SK-N-SH treated with all-trans-retinoic acid at 6 μM for 48 hours (cell line): ENCODE data around the gene TWIST2.

Source experiments
- ARNTL ChIP-seq: fragments of 450-650 bp; formaldehyde crosslinking; IDR thresholded peaks from 2 replicates; pipeline ENCODE4 v1.5.0; 2020; ENCODE audit warnings: low read depth, mild to moderate bottlenecking, moderate library complexity, borderline replicate concordance
- ESRRG ChIP-seq: fragments of 250-450 bp; sonication (Bioruptor Pico); IDR thresholded peaks from 2 replicates; pipeline ENCODE4 v1.6.1; 2021; ENCODE audit warnings: mild to moderate bottlenecking
- ISL1 ChIP-seq: fragments of 250-450 bp; sonication (Bioruptor Pico); IDR thresholded peaks from 2 replicates; pipeline ENCODE4 v2.1.2; 2022; ENCODE audit warnings: mild to moderate bottlenecking, moderate library complexity
- RARB ChIP-seq: fragments of 250-450 bp; sonication (Bioruptor Pico); IDR thresholded peaks from 2 replicates; pipeline ENCODE4 v1.8.0; 2021; ENCODE audit warnings: mild to moderate bottlenecking, moderate library complexity
- ZFP3 ChIP-seq: fragments of 250-450 bp; sonication (Bioruptor Pico); IDR thresholded peaks from 2 replicates; pipeline ENCODE4 v1.5.0; 2020; ENCODE audit warnings: mild to moderate bottlenecking, moderate library complexity
- TF ChIP-seq, protein P1 (sequence below): fragments of 250-450 bp; sonication (Bioruptor Pico); IDR thresholded peaks from 2 replicates; pipeline ENCODE4 v1.5.0; 2020; ENCODE audit warnings: mild to moderate bottlenecking, moderate library complexity
- TF ChIP-seq, protein P2 (sequence below): fragments of 250-450 bp; sonication (Bioruptor Pico); IDR thresholded peaks from 2 replicates; pipeline ENCODE4 v1.8.0; 2020; ENCODE audit warnings: mild to moderate bottlenecking, moderate library complexity, borderline replicate concordance

GRCh38 chr2:238855299-238855698, 7.4 kb downstream of the TWIST2 start:
- TF ChIP-seq ARNTL (CRISPR knock-in tag) = no peak
- TF ChIP-seq ZFP3 (CRISPR knock-in tag) = no peak
- TF ChIP-seq RARB (CRISPR knock-in tag) = no peak
- no peak for TF ChIP-seq ISL1 (CRISPR knock-in tag)
- TF ChIP-seq, protein P1, sequence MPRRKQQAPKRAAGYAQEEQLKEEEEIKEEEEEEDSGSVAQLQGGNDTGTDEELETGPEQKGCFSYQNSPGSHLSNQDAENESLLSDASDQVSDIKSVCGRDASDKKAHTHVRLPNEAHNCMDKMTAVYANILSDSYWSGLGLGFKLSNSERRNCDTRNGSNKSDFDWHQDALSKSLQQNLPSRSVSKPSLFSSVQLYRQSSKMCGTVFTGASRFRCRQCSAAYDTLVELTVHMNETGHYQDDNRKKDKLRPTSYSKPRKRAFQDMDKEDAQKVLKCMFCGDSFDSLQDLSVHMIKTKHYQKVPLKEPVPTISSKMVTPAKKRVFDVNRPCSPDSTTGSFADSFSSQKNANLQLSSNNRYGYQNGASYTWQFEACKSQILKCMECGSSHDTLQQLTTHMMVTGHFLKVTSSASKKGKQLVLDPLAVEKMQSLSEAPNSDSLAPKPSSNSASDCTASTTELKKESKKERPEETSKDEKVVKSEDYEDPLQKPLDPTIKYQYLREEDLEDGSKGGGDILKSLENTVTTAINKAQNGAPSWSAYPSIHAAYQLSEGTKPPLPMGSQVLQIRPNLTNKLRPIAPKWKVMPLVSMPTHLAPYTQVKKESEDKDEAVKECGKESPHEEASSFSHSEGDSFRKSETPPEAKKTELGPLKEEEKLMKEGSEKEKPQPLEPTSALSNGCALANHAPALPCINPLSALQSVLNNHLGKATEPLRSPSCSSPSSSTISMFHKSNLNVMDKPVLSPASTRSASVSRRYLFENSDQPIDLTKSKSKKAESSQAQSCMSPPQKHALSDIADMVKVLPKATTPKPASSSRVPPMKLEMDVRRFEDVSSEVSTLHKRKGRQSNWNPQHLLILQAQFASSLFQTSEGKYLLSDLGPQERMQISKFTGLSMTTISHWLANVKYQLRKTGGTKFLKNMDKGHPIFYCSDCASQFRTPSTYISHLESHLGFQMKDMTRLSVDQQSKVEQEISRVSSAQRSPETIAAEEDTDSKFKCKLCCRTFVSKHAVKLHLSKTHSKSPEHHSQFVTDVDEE (CRISPR knock-in tag) = no peak
- no peak for TF ChIP-seq ESRRG (CRISPR knock-in tag)
- TF ChIP-seq, protein P2, sequence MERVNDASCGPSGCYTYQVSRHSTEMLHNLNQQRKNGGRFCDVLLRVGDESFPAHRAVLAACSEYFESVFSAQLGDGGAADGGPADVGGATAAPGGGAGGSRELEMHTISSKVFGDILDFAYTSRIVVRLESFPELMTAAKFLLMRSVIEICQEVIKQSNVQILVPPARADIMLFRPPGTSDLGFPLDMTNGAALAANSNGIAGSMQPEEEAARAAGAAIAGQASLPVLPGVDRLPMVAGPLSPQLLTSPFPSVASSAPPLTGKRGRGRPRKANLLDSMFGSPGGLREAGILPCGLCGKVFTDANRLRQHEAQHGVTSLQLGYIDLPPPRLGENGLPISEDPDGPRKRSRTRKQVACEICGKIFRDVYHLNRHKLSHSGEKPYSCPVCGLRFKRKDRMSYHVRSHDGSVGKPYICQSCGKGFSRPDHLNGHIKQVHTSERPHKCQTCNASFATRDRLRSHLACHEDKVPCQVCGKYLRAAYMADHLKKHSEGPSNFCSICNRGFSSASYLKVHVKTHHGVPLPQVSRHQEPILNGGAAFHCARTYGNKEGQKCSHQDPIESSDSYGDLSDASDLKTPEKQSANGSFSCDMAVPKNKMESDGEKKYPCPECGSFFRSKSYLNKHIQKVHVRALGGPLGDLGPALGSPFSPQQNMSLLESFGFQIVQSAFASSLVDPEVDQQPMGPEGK (CRISPR knock-in tag) = no peak
